ENCODE measurements around the gene TLE2.
"Not testable (repeated sequence)": the region's sequence is repeated elsewhere in the genome, so short reads cannot be mapped to it uniquely, and the experiment has no call there.

TLE2 gene

DNA sequence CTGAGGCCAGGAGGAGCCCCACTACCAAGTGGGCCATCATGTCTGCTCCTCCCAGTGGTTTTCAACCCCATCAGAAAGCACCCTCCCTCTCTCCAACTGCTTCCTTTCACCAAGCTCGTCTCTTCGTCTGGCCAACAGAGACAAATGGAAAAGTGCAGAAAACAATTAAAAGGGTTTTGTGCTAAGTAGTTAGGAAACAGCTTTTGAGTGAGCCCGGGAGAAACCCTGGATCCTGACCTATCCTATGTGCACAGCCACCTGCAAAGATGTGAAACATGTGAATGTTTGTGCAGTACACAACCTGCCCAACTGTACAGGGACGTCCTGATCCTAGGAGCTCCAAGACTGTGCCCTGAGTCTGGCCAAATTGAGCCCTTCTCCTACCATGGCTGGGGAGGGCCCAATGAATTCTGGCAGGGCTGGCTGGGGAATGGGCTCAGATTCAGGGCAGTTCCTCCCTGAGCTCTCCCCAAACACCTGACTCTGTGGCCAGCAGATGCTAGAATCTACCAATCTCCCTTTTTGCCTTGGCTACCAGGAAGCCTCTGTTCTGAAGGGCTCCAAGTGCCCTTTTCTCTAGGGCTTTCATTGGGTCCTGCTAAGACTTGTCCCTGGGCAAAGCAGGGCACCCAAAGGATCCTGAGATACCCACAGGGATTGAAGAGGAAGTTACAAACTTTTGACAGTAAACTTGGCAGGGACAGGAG, 25.3 kb upstream of the TLE2 start:
- Histone ChIP-seq H3K4me2 (ENCODE audit: insufficient read depth, low read length, poor library complexity, severe bottlenecking) (no peak overlapping the region), H3K9ac (ENCODE audit: low read depth, low read length, poor library complexity) (no peak overlapping the region), H4K91ac (ENCODE audit: low read depth, low read length, poor library complexity) (no peak overlapping the region), H3K4me3 (ENCODE audit: low read length in 2 of 2) (no peak overlapping the region), H2AFZ (ENCODE audit: low read length) (no peak overlapping the region), H2BK15ac (ENCODE audit: low read length) (no peak overlapping the region), H2BK12ac (ENCODE audit: low read length) (no peak overlapping the region), H3K23ac (ENCODE audit: low read depth, low read length, poor library complexity) (no peak overlapping the region), H3K4me1 (ENCODE audit: control insufficient read depth in 2 of 2, insufficient read depth in 1 of 2, low read depth in 1 of 2, low read length in 2 of 2) (peaks cover 4 to 17% of the 10 kb centered on the region in 2 donors), H2BK120ac (ENCODE audit: low read depth, low read length) (no peak overlapping the region), H3K4ac (ENCODE audit: low read length) (no peak overlapping the region), H2BK5ac (ENCODE audit: low read length) (no peak overlapping the region), H3K79me1 (ENCODE audit: low read depth, low read length) (no peaks in the 10 kb centered on the region), H3K9me3 (replicated peaks in 1 of 2; ENCODE audit: control insufficient read depth in 2 of 2, insufficient read depth in 1 of 2, low read depth in 1 of 2, low read length in 2 of 2) (peaks cover 0 to 2% of the 10 kb centered on the region in 2 donors), H3K18ac (ENCODE audit: low read length) (no peak overlapping the region), H3K14ac (ENCODE audit: low read length) (no peak overlapping the region), H3K27me3 (ENCODE audit: control insufficient read depth in 3 of 3, insufficient read depth in 3 of 3, low read depth in 1 of 3, low read length in 3 of 3) (peaks cover 0 to 4% (median 0%) of the 10 kb centered on the region in 3 experiments), H3K27ac (replicated peaks; ENCODE audit: low read length) (no peak overlapping the region), H2AK5ac (ENCODE audit: low read depth, low read length) (no peak overlapping the region), H4K8ac (ENCODE audit: low read depth, low read length) (no peak overlapping the region), H3K36me3 (replicated peaks in 1 of 2; ENCODE audit: control insufficient read depth in 2 of 2, insufficient read depth in 2 of 2, low read length in 2 of 2) (peaks cover 9 to 68% of the 10 kb centered on the region in 2 donors)
- DNase-seq (ENCODE audit: low spot score) = no peak
- no CpG with 5 or more reads among the region's 4 CpGs for WGBS, 2 donors (ENCODE audit: extremely low coverage in 2 of 2, insufficient read length in 2 of 2, insufficient replicate concordance in 1 of 2)

DNA sequence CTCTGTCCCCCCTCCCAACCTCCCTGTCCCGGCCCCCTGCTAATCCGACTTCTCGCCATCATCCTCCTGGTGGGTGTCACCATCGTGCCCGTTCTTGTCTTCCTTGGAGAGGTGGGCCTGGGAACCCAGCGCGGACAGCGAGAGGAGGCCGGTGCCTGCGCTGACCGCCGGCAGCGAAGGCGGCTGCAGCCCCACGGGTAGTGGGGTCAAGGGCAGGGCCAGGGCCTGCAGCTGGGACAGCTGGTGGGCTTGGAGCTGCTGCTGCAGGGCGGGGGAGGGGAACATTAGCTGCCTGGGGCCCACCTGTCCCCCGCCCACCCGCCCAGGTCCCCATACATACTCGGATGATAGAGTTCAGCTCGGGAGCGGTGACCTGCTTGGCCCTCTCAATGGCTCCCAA, 24.7 kb upstream of the TLE2 start:
- Histone ChIP-seq H3K27ac (replicated peaks; ENCODE audit: low read length) (no peak overlapping the region), H4K91ac (ENCODE audit: low read depth, low read length, poor library complexity) (no peak overlapping the region), H3K23ac (ENCODE audit: low read depth, low read length, poor library complexity) (no peak overlapping the region), H3K4me1 (ENCODE audit: control insufficient read depth in 2 of 2, insufficient read depth in 1 of 2, low read depth in 1 of 2, low read length in 2 of 2) (peaks cover 4 to 17% of the 10 kb centered on the region in 2 donors), H2BK12ac (ENCODE audit: low read length) (no peak overlapping the region), H3K14ac (ENCODE audit: low read length) (no peak overlapping the region), H3K4ac (ENCODE audit: low read length) (no peak overlapping the region), H3K18ac (ENCODE audit: low read length) (no peak overlapping the region), H2AK5ac (ENCODE audit: low read depth, low read length) (peak overlapping the region; percentile 34), H2BK5ac (ENCODE audit: low read length) (no peak overlapping the region), H4K8ac (ENCODE audit: low read depth, low read length) (no peak overlapping the region), H3K27me3 (ENCODE audit: control insufficient read depth in 3 of 3, insufficient read depth in 3 of 3, low read depth in 1 of 3, low read length in 3 of 3) (peaks cover 0 to 3% (median 0%) of the 10 kb centered on the region in 3 experiments), H3K4me2 (ENCODE audit: insufficient read depth, low read length, poor library complexity, severe bottlenecking) (no peak overlapping the region), H3K9ac (ENCODE audit: low read depth, low read length, poor library complexity) (no peak overlapping the region), H3K4me3 (ENCODE audit: low read length in 2 of 2) (no peak overlapping the region), H2BK15ac (ENCODE audit: low read length) (no peak overlapping the region), H2AFZ (ENCODE audit: low read length) (no peak overlapping the region), H3K79me1 (ENCODE audit: low read depth, low read length) (no peaks in the 10 kb centered on the region), H3K9me3 (replicated peaks in 1 of 2; ENCODE audit: control insufficient read depth in 2 of 2, insufficient read depth in 1 of 2, low read depth in 1 of 2, low read length in 2 of 2) (peaks cover 0 to 2% of the 10 kb centered on the region in 2 donors), H3K36me3 (replicated peaks in 1 of 2; ENCODE audit: control insufficient read depth in 2 of 2, insufficient read depth in 2 of 2, low read length in 2 of 2) (peaks cover 8 to 61% of the 10 kb centered on the region in 2 donors), H2BK120ac (ENCODE audit: low read depth, low read length) (no peak overlapping the region)
- WGBS, 2 donors (ENCODE audit: extremely low coverage in 2 of 2, insufficient read length in 2 of 2, insufficient replicate concordance in 1 of 2) = no CpG with 5 or more reads among the region's 21 CpGs
- DNase-seq (ENCODE audit: low spot score) = no peak

DNA sequence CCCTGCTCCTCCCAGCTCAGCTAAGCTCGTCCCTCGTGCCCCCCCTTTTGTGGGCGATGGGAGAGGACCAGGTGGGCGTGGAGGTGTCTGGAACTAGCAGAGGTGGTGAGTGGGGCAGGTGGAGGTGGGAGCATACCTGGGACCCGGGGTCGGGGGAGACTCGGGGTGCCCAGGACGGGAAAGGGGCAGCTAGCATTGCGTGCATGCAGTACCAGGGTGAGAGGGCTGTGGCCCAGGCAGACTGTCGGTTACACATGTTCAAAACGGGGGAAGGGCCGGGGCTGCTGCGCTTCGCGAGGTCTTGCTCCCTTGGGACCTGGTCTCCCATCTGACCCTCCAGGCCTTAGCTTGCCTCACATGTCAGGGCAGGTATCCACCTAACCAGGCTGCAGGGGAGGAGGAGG, 24.1 kb upstream of the TLE2 start:
- Histone ChIP-seq H3K27ac (replicated peaks; ENCODE audit: low read length) (no peak overlapping the region), H3K4ac (ENCODE audit: low read length) (no peak overlapping the region), H3K4me3 (ENCODE audit: low read length in 2 of 2) (no peak overlapping the region), H4K91ac (ENCODE audit: low read depth, low read length, poor library complexity) (no peak overlapping the region), H2AK5ac (ENCODE audit: low read depth, low read length) (peak overlapping the region; percentile 49), H3K9ac (ENCODE audit: low read depth, low read length, poor library complexity) (no peak overlapping the region), H2BK5ac (ENCODE audit: low read length) (no peak overlapping the region), H3K36me3 (replicated peaks in 1 of 2; ENCODE audit: control insufficient read depth in 2 of 2, insufficient read depth in 2 of 2, low read length in 2 of 2) (peaks cover 6 to 56% of the 10 kb centered on the region in 2 donors), H2BK12ac (ENCODE audit: low read length) (no peak overlapping the region), H3K4me1 (ENCODE audit: control insufficient read depth in 2 of 2, insufficient read depth in 1 of 2, low read depth in 1 of 2, low read length in 2 of 2) (peaks cover 4 to 17% of the 10 kb centered on the region in 2 donors), H3K27me3 (ENCODE audit: control insufficient read depth in 3 of 3, insufficient read depth in 3 of 3, low read depth in 1 of 3, low read length in 3 of 3) (peaks cover 0 to 2% (median 0%) of the 10 kb centered on the region in 3 experiments), H2BK15ac (ENCODE audit: low read length) (no peak overlapping the region), H3K9me3 (replicated peaks in 1 of 2; ENCODE audit: control insufficient read depth in 2 of 2, insufficient read depth in 1 of 2, low read depth in 1 of 2, low read length in 2 of 2) (peaks cover 0 to 2% of the 10 kb centered on the region in 2 donors), H2AFZ (ENCODE audit: low read length) (no peak overlapping the region), H3K23ac (ENCODE audit: low read depth, low read length, poor library complexity) (no peak overlapping the region), H3K79me1 (ENCODE audit: low read depth, low read length) (no peaks in the 10 kb centered on the region), H3K4me2 (ENCODE audit: insufficient read depth, low read length, poor library complexity, severe bottlenecking) (no peak overlapping the region), H4K8ac (ENCODE audit: low read depth, low read length) (no peak overlapping the region), H2BK120ac (ENCODE audit: low read depth, low read length) (no peak overlapping the region), H3K14ac (ENCODE audit: low read length) (no peak overlapping the region), H3K18ac (ENCODE audit: low read length) (peak overlapping the region; percentile 77)
- no peak for DNase-seq (ENCODE audit: low spot score)
- WGBS, 2 donors (ENCODE audit: extremely low coverage in 2 of 2, insufficient read length in 2 of 2, insufficient replicate concordance in 1 of 2) = no CpG with 5 or more reads among the region's 15 CpGs

DNA sequence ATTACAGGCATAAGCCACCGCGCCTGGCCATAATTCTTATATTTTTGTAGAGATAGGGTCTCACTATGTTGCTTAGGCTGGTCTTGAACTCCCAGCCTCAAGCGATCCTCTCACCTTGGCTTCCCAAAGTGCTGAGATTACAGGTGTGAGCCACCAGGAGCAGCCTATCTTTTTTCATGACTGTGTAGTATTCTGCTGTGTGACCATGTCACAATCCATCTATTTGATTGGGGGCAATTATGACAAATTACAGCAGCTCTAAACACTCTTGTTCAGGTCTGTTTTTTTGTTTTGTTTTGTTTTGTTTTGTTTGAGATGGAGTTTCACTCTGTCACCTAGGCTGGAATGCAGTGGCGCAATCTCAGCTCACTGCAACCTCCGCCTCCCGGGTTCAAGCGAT, 20.9 kb upstream of the TLE2 start:
- not testable (repeated sequence) for H3K4me3 ChIP-seq (ENCODE audit: low read length in 2 of 2); H2BK15ac ChIP-seq (ENCODE audit: low read length); H2AK5ac ChIP-seq (ENCODE audit: low read depth, low read length); H4K91ac ChIP-seq (ENCODE audit: low read depth, low read length, poor library complexity); H3K9ac ChIP-seq (ENCODE audit: low read depth, low read length, poor library complexity); H2BK120ac ChIP-seq (ENCODE audit: low read depth, low read length); H3K23ac ChIP-seq (ENCODE audit: low read depth, low read length, poor library complexity); H3K9me3 ChIP-seq (replicated peaks in 1 of 2; ENCODE audit: control insufficient read depth in 2 of 2, insufficient read depth in 1 of 2, low read depth in 1 of 2, low read length in 2 of 2); H2BK5ac ChIP-seq (ENCODE audit: low read length); DNase-seq (ENCODE audit: low spot score); H3K14ac ChIP-seq (ENCODE audit: low read length); H3K4ac ChIP-seq (ENCODE audit: low read length); H3K4me2 ChIP-seq (ENCODE audit: insufficient read depth, low read length, poor library complexity, severe bottlenecking); H2AFZ ChIP-seq (ENCODE audit: low read length); H3K27me3 ChIP-seq (ENCODE audit: control insufficient read depth in 3 of 3, insufficient read depth in 3 of 3, low read depth in 1 of 3, low read length in 3 of 3); H3K18ac ChIP-seq (ENCODE audit: low read length); H4K8ac ChIP-seq (ENCODE audit: low read depth, low read length); H3K27ac ChIP-seq (replicated peaks; ENCODE audit: low read length); H3K79me1 ChIP-seq (ENCODE audit: low read depth, low read length); H2BK12ac ChIP-seq (ENCODE audit: low read length)
- H3K36me3 ChIP-seq (replicated peaks in 1 of 2; ENCODE audit: control insufficient read depth in 2 of 2, insufficient read depth in 2 of 2, low read length in 2 of 2) = peaks cover 2 to 27% of the 10 kb centered on the region in 2 donors
- H3K4me1 ChIP-seq (ENCODE audit: control insufficient read depth in 2 of 2, insufficient read depth in 1 of 2, low read depth in 1 of 2, low read length in 2 of 2) = peaks cover 10 to 16% of the 10 kb centered on the region in 2 donors
- no CpG with 5 or more reads among the region's 7 CpGs for WGBS, 2 donors (ENCODE audit: extremely low coverage in 2 of 2, insufficient read length in 2 of 2, insufficient replicate concordance in 1 of 2)

All from neuronal stem cell (in vitro differentiated cells).